OCI-M2 (cell line): ENCODE measurements around the gene SHROOM4.

ENCODE experiments used
- DNase-seq: peaks from one replicate; lab custom pipeline; 2025; ENCODE audit not compliant: unreplicated experiment; lab: John Stamatoyannopoulos, UW

The SHROOM4 gene

DNA sequence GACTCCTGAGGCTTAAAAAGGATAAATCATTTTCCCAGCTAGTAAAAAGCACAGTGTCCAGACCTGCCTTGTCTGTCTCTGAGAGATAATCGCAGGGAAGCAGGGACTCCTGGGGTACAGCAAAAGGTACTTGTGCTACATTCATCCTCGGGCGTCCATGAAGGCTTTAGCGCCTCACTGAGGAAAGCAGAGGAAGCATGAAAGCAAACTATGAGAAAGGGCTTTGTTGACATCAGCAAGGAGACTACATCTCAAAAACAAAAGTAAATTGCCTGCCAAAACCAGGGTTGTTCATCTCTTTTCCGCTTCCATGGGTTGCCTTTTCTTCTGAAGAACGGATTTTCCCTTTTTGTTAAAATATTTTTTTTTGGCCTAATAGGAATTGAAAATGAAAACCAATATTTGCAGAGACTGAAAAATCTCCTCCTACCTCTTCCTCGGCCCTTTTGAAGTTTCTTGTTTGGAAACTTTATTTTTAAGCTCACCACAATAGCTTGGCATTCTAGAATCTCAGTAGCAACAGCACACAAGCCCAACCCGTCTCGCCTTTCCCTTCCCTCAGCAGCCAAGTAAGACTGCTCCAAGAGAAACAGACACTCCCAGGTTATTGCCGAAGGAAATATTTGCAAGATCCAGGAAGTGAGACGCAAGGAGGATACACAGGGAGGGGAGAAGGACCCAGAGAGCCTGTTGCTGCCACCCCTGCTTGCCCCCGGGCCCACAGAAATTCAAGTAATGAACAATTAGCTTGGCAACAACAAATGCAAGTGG, 195.0 kb downstream of the SHROOM4 start:
- DNase-seq, result no peak

DNA sequence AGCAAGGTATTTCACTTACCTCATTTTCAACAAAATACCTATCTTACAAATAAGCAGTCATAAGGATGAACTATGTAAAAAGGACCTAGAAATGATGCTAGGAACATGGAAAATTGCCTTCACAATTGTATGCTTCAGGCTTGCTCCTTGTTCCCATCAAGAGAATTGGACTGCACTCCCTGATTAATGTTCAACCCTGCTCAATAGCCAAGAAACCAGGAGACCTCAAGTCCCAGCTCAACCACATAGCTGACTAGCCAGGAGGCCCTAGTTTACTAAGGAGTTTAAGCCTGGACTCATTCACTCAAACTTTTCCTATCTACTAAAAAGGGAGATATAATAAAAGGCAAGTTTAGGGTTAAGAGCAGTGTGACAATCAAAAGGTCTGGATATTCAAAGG, 196.8 kb downstream of the SHROOM4 start:
- no peak for DNase-seq

DNA sequence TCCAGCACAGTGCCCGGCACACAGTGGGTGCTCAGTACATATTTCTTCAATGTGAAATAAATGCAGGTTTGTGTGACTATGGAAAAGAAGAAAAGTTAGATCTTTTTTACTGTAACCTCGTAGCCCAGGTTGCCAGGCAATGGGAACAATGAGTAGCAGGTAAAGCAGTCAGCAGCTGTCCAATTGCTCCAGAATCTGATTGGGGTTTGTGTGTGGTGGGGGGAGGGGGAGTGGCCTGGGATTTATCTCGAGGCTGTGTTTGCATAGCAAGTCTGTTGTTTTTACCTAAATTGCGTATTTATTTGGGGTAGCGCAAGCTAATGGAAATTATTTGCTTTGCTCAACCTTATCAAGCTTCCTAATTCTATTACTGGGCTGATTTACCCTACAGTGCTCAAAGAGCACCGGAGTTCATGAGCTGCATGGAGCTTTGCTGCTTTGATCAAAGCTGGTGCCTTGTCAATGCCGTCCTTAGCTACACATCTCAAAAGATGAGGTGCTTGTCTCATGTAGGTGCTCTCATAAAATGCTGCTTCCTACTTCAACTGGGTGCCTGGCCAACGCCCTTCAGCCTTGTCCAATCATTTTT, 198.3 kb downstream of the SHROOM4 start:
- DNase-seq, result no peak

DNA sequence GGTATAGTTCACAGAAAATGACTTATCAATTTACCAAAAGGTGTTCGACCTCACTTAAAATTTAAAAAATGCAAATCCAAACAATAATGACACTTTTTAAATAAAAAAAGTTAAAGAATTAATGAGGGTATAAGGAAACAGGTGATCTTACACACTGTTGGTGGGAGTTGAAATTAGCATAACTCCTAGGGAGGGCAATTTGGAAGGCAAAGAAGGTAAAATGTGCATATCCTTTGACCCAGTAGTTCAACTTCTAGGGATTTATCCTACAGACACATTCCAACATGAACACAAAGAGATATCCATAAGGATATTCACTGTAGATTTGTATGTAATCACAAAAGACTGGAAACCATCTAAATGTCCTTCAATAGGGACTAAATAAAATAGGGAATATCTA, 199.5 kb downstream of the SHROOM4 start:
- DNase-seq, result no peak

DNA sequence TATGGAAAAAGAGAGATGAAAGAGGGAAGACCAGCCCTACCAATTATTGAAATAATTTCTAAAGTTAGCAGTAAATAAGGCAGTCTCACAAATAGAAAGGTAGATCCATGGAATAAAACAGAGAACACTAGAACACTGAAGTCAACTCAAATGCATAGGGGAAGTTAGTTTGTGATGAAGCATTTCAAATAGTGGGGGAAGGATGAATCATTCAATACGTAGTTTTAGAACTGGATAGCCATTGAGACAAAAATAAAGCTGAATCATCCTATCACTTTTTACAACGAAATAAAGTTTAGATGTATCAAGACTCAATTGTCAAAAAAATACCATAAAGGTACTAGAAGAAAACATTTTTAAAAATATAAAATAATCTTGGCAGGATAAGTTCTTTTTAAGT, 200.1 kb downstream of the SHROOM4 start:
- DNase-seq, result no peak

DNA sequence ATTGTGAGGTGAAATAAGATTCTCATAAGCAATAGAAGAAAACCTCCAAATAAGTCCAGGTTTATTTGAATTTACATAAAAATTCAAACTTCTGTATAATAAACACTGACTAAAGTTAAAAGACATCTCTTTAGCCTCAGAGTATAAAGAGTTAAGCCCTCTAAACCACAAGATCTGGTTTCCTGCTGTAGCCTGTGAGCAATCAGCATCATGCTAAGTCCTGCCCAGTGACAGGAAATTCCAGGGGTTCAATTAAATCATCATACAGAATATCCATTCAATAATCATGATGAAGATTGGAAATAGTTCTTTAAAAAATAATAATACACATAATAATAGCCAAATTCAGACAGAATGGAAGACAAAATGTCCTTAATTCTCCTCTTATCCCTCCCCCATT, 204.2 kb downstream of the SHROOM4 start:
- no peak for DNase-seq

DNA sequence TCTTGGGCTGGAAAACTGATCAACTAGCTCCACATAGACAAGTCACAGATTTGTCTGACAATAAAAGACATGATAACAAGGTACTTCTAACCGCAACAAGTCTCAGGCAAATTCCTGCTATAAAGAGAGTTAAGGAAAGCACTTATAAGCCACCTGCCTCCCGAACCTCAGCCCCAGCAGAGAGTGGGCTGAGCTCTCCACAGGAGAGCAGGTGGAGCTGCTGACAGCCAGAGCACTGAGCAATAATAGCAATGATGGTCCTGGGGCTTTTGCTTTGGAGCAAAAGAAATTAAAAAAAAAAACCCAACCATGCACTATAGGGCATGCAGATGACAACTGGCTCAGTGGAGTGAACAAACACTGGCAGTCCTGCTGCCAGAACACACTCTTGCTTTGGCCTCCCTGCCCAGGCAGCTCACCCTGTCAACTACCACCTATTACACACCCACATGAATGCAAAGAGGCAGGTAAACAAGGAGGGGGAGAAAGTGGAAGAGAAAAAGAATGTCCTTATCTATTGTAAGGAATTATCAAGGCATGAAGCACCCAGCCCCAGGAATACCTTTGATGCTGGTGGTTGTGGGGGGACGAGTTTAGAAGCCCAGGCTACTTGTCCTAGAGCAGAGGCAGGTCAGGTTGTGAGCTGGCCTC, 207.6 kb downstream of the SHROOM4 start:
- DNase-seq, result no peak

DNA sequence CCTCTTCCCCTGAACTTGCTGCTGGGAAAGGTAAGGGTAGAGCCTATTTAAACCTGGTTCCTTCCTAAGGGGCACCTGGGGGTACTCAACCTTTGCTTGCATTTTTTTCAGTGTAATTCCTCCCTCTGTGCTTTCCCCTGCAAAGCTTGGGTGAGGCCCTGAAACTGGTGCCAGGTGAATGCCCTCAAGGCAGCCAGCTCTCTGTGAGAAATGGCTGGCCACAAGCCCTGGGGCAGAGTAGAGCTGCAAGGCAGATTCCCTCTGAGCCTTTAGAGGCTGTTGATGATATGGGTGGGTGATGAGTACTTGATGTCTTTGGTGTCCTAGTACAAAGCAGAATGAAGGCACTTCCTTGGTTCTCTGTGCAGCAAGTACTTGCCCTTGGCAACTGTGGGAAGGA, 217.9 kb downstream of the SHROOM4 start:
- no peak for DNase-seq

DNA sequence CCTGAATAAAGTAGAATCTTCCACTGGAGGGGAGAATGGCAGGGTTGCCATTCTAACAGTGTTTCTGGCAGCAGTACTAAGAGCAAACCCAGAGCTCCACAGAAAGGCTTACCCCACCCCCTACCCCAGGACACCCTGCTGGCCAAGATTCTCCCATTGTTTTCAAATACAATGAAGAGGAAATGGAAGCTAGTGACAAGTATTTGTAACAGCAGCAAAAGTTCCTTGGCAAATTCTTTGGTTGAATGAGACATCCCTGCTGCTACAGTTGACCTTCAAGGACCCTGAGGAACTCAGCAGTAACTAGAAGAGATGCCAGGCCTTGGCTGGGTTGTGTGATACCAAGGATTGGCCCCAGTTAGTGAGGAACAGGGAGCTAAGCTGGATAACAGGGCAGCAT, 219.2 kb downstream of the SHROOM4 start:
- no peak for DNase-seq

DNA sequence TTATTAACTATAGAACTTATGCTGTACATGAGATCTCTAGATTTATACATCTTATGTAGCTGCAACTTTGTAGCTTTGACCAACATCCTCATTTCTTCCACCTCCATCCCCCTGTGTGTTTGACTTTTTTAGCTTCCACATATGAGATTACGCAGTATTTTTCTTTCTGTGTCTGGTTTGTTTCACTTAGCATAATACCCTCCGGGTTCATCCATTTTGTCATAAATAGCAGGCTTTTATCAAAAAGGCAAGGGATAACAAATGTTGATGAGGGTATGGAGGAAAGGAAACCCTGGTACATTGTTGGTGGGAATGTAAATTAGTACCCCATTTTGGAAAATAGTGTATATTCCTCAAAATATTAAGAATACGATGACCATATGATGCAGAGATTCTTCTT, 227.0 kb downstream of the SHROOM4 start:
- no peak for DNase-seq

DNA sequence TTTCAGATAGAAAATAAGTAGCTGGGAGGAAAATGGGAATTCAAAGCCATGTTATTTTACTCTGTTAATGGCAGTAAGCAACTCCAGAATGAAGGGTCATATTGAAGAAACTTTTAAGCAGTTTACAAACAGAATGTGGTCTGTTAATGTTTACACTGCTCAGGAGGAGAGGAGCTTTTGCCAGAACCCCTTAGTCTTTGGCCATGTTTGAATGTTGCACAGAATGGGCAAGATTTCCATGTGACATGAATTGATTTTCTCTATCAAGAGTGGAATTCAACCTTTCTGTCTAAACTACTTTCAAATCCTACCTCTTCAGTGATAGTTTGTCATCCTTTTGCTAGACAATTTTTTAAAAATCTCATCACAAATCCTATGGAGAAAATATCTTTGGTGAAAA, 227.6 kb downstream of the SHROOM4 start:
- no peak for DNase-seq

DNA sequence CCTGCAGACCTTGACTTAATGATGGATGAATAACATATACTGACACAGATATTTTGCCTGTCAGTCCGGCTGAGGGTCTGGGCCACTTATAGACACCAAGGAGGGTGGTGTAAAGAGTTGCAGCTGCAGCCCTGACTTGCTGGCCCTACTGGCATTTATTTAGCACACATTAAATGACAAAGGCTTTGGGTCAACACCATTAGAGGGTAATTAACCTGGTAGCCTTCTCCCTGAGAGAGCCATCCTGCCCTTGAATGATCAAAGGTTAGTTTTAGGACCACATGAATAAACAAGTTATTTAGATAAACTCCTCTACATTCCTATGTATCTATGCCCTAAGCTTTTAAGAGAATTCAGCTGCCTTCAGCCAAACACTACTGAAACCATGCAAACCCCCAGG, 232.6 kb downstream of the SHROOM4 start:
- no peak for DNase-seq

DNA sequence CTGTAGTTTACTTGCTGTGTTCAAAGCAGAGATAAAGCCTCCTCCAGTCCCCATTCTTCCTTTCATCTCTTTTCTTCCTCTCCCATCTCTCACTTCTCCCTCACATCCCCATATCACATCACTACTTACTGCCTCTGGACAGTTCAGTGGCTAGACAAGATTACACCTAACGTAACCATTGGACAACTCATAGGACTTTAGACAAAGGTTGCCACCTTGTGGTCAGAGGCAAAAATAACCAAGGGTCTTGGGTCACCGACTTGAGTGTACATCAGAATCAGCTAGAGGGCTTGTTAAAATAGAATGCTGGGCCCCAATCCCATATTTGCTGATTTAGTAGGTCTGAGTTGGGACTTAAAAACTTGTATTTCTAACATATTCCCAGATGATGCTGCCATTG, 234.0 kb downstream of the SHROOM4 start:
- DNase-seq, result no peak

DNA sequence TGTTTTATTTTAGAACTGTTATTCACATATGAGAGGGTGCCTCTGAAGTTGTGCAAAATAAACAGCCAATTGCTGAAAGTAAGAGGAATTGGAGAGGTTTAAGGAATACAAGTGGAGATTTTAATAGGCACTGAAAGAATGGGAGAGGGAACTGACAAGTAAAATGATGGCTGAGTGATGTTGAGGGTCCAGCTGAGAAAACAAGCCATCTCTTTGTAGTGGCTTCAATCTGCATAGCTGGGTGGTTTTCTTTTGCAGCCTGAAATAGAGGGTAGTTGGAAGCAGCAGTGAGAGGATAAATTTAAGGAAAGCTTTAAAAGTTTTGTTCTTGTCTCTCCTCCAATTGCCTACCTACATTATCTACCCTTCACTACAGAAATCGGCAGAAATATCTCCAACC, 236.7 kb downstream of the SHROOM4 start:
- no peak for DNase-seq

DNA sequence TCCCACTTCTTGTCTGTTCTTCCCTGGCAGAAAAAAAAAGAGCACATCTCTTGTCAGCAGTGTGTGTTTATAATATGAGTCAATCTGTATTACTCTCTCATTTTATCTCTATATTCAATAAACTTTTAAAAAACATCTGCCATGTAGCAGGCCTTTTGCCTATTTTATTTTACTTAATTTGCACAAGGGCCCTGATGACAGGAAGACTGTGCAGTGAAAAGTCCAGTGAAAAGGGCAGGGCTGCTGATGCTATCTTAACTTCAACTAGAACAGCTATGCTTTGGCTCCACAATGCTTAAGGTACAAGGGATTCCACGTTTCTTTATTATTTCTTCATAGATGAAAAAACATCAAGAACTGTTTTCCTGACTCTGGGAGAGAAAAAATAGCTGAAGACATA, 246.4 kb downstream of the SHROOM4 start:
- DNase-seq, result no peak

DNA sequence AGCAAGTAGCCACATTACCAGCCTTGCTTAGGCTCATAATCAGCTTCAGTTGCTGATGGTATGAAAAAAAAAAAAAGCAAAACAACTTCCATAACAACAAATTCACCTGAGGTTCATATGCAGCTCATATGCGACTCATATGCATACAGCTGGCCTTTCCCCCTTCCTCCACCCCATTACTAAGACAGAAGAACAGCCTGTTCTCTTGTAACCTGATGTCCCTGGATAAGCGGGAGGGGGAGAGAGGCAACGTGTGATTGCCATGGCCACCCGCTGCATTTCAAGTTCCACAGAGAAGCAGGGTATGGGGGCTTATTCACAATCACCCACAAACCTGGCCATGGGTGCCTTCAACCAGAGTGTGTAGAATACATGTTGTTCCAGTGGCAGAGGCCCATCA, 248.3 kb downstream of the SHROOM4 start:
- no peak for DNase-seq
